GM12874 (cell line): ENCODE measurements around the gene VSTM4.

ENCODE experiments used
- TF ChIP-seq, protein P1 (sequence below): IDR thresholded peaks from 2 replicates; pipeline ENCODE4 v1.5.1; 2011; ENCODE audit warnings: low read depth, mild to moderate bottlenecking, control low read depth, low read length, moderate library complexity; ENCODE audit not compliant: insufficient read depth

Gene VSTM4

DNA sequence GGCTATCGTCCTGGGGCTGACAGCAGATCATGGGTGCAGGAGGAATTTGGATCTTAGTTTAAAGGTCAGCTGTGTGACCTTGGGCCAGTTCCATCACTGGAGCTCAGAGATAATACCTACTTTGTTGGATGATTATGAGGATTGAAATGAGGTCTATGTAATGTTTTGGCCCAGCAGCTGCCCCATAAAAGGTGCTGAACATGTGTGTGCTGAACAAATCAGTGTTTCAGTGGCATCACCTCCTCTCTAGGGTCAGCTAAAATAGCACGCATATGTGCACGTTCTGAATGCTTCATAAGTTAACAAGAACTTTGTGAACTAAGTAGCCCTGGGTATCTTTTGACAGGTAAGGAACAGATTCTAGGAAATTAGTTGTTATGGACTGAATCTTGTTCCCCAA is 90.8 kb downstream of the VSTM4 start:
- TF ChIP-seq, protein P1, sequence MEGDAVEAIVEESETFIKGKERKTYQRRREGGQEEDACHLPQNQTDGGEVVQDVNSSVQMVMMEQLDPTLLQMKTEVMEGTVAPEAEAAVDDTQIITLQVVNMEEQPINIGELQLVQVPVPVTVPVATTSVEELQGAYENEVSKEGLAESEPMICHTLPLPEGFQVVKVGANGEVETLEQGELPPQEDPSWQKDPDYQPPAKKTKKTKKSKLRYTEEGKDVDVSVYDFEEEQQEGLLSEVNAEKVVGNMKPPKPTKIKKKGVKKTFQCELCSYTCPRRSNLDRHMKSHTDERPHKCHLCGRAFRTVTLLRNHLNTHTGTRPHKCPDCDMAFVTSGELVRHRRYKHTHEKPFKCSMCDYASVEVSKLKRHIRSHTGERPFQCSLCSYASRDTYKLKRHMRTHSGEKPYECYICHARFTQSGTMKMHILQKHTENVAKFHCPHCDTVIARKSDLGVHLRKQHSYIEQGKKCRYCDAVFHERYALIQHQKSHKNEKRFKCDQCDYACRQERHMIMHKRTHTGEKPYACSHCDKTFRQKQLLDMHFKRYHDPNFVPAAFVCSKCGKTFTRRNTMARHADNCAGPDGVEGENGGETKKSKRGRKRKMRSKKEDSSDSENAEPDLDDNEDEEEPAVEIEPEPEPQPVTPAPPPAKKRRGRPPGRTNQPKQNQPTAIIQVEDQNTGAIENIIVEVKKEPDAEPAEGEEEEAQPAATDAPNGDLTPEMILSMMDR, result no peak

DNA sequence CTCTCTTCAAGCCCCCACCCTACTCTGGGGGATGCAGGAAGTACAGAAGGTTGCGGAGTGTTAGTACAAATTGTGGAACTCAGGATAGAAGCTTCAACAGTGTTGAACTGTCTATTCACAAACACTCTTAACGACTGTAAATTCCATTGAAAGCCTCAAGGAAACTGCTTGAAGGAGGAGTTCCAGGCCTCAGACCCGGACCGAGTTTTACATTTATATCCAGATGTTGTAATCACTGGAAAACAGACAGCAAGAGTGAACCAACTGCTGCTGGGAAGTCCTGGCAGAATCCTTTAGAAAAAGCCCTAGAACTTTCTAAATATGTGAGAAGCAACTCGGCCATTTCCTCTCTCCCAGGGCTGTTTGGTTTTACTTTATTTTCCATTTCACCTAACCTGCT is 91.6 kb downstream of the VSTM4 start:
- TF ChIP-seq, protein P1, result no peak

DNA sequence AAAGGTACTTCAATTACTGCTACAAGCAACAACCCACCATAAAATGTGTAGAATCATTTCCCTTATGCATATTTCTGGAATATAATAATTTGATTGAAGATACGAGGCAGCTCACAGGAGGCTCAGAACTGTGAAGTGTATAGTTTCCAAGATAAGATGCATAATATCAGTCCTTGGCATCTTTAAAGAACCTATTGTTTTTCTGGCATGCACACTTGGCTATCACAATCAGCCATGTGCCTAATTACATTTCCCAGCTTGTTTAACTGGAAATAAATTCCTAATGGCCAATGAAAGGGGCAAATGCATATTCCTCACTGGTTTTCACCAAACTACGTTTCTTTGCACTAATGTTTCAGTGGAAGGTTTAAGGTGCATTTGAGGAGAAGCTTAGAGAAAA is 92.3 kb downstream of the VSTM4 start:
- TF ChIP-seq, protein P1, result no peak

DNA sequence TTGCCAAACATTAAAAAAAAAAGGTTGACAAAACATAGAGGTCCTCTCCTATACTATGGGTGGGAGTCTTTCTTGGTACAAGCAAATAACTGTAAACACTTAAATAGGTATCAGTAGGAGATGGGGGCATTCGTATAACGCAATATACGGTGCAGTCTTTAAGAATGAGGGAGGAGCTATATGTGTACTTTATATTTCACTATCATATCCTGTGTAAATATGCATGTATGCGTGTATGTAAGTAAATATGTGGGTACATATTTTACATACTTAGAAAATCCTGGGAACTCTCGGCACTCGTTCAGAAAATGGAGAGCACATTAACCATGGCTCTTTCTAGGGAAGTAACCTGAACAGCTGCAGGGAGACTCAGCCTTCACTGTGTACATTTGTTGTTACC is 93.6 kb downstream of the VSTM4 start:
- TF ChIP-seq, protein P1, result no peak

DNA sequence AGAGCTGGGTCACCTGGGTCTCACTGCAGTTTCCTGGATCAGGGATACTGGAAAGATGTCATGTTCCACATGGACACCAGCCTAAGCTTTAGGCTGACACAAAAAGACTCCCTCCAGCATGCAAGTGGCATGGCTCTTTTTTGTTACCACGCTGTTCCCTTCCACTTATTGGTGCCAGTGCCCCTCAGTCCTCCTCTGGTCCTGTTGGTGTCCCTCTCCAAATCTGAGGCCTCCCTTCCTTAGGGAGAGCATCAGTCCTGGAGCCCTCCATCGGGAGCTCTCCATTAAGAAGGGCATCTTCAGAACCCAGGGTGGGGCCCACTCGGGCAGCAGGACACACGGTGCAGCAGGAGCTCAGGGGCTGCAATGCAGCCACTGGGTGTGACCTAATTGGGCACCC is 99.6 kb downstream of the VSTM4 start:
- TF ChIP-seq, protein P1, result no peak

- TF ChIP-seq, protein P1, result no peak
Observed at GRCh38 chr10:49012603-49013002, 102.7 kb downstream of the VSTM4 start.

DNA sequence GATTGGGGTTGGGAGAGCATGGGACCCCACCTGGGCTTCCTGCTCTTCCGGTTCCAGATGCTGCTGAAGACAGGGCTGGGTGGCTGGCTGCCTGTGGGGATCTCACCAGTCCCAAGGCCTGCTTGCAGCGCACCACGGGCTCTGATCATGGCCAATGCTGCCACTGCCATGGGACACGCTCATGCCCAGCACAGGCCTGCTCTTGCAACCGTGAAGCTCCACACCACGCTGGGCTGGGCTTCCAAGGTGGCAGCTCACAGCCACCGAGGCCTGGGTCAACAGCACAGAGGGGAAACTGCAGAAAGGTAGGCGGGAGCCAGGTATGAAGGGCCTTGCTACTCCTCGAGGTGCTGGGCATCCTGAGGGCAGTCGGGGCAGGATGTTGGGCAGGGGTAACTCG is 103.6 kb downstream of the VSTM4 start:
- TF ChIP-seq, protein P1, result no peak

DNA sequence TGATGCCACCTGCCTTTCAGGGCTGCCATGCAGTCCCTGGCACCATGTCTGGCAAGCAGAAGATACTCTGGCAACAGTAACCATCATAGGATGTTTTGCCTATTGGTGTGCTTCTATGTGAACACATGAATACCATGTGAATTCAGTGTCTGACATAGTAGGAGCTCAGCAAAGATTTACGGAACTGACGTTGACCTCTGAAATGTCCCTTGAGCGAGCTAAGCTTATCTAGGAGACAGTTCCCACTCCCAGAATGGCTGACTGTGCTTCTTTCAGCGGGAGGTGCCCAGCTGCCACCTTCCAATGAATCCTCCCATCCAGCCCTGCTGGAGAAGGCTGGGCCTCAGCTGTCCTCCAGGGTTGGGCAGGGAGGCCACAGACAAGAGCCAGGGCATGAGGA is 104.5 kb downstream of the VSTM4 start:
- TF ChIP-seq, protein P1, result no peak
